ENCODE measurements around the gene OR56B4. TPM values are rescaled to one million over a fixed set of nuclear protein-coding genes. Genes with fewer than 3 reads are reported as not detected.

OR56B4 gene
- total and polyA plus RNA-seq, 2 donors from 2014 or later = not detected

DNA sequence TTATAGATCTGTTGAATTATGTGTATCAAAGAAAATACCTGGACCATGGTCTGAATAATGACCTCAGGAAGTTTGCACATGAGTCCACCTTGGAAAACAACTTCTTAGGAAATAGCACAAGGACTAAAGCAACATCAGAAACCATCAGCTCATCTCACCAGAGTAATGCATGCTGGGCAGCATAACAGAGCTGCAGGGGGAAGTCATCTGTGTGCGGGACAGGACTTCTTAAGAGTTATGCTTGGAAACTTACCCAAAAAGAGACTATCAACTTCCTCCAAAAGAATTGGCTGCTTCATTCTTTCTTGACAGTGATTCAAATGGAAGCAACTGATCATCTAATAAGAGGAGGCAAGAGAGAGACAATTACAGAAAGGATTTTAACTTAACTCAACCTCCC lies 2.5 kb downstream of the OR56B4 start:
- no peak overlapping the region for H3K9ac ChIP-seq (ENCODE audit: low read length in 3 of 3)
- H3K27me3 ChIP-seq (ENCODE audit: control insufficient read depth, insufficient read depth, low read length) = no peaks in the 10 kb centered on the region
- intact Hi-C loops (cut with DNase I) = no loop called here
- no peak for DNase-seq
- H3K4me3 ChIP-seq (ENCODE audit: low read length in 3 of 3) = no peak overlapping the region
- TF ChIP-seq, protein P1, sequence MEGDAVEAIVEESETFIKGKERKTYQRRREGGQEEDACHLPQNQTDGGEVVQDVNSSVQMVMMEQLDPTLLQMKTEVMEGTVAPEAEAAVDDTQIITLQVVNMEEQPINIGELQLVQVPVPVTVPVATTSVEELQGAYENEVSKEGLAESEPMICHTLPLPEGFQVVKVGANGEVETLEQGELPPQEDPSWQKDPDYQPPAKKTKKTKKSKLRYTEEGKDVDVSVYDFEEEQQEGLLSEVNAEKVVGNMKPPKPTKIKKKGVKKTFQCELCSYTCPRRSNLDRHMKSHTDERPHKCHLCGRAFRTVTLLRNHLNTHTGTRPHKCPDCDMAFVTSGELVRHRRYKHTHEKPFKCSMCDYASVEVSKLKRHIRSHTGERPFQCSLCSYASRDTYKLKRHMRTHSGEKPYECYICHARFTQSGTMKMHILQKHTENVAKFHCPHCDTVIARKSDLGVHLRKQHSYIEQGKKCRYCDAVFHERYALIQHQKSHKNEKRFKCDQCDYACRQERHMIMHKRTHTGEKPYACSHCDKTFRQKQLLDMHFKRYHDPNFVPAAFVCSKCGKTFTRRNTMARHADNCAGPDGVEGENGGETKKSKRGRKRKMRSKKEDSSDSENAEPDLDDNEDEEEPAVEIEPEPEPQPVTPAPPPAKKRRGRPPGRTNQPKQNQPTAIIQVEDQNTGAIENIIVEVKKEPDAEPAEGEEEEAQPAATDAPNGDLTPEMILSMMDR (IDR thresholded peaks at IDR 0.05; ENCODE audit: borderline replicate concordance, extremely low read depth, insufficient read depth) = no peak
- no peaks in the 10 kb centered on the region for H3K9me3 ChIP-seq (ENCODE audit: control insufficient read depth in 2 of 3, insufficient read depth in 1 of 3, low read length in 3 of 3)
- H3K4me1 ChIP-seq (ENCODE audit: control insufficient read depth in 2 of 3, insufficient read depth in 2 of 3, low read depth in 1 of 3, low read length in 3 of 3) = no peaks in the 10 kb centered on the region
- H3K27ac ChIP-seq (ENCODE audit: low read depth in 2 of 2, low read length in 2 of 2) = no peak overlapping the region
- FAIRE-seq = no peak
- H3K36me3 ChIP-seq (ENCODE audit: control insufficient read depth in 2 of 3, insufficient read depth in 3 of 3, low read length in 3 of 3) = no peaks in the 10 kb centered on the region

DNA sequence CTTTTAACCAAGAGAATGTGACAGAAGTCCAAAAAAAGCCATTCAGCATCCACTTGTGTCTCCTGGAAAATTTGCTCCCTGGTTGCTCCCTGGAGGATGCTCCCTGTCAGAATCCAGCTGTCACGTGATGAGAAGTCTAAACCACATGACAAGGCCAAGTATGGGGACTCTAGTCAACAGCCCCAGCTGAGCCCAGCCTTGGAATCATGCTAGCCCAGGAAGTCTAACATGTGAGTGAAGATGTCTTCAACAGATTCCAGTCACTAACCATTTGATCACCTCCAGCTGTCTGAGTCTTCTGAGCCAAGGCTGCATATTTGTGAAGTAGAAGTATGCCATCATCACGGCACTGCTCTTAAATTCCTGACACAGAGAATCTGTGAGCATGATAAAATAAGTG lies 4.2 kb downstream of the OR56B4 start:
- intact Hi-C loops (cut with DNase I) = no loop called here
- TF ChIP-seq, protein P1 (IDR thresholded peaks at IDR 0.05; ENCODE audit: borderline replicate concordance, extremely low read depth, insufficient read depth) = no peak
- H3K9ac ChIP-seq (ENCODE audit: low read length in 3 of 3) = no peak overlapping the region
- H3K9me3 ChIP-seq (ENCODE audit: control insufficient read depth in 2 of 3, insufficient read depth in 1 of 3, low read length in 3 of 3) = no peaks in the 10 kb centered on the region
- DNase-seq (no peak), FAIRE-seq (no peak)
- H3K4me1 ChIP-seq (ENCODE audit: control insufficient read depth in 2 of 3, insufficient read depth in 2 of 3, low read depth in 1 of 3, low read length in 3 of 3) = no peaks in the 10 kb centered on the region
- H3K27me3 ChIP-seq (ENCODE audit: control insufficient read depth, insufficient read depth, low read length) = no peaks in the 10 kb centered on the region
- no peak overlapping the region for H3K27ac ChIP-seq (ENCODE audit: low read depth in 2 of 2, low read length in 2 of 2)
- no peak overlapping the region for H3K4me3 ChIP-seq (ENCODE audit: low read length in 3 of 3)
- H3K36me3 ChIP-seq (ENCODE audit: control insufficient read depth in 2 of 3, insufficient read depth in 3 of 3, low read length in 3 of 3) = no peaks in the 10 kb centered on the region

DNA sequence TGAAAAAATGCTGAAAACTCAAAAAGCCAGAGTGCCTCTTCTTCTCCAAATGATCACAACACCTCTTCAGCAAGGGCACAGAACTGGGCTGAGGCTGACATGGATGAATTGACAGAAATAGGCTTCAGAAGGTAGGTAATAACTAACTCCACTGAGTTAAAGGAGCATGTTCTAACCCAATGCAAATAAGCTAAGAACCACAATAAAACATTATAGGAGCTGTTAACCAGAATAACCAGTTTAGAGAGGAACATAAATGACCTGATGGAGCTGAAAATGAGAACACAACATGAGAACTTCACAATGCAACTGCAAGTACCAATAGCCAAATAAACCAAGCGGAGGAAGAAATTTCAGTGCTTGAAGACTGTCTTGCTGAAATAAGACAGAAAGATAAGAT lies 9.2 kb downstream of the OR56B4 start:
- Histone ChIP-seq H3K9me3 (ENCODE audit: control insufficient read depth in 2 of 3, insufficient read depth in 1 of 3, low read length in 3 of 3) (no peaks in the 10 kb centered on the region), H3K36me3 (ENCODE audit: control insufficient read depth in 2 of 3, insufficient read depth in 3 of 3, low read length in 3 of 3) (no peaks in the 10 kb centered on the region), H3K4me1 (ENCODE audit: control insufficient read depth in 2 of 3, insufficient read depth in 2 of 3, low read depth in 1 of 3, low read length in 3 of 3) (no peaks in the 10 kb centered on the region), H3K4me3 (ENCODE audit: low read length in 3 of 3) (no peak overlapping the region), H3K27me3 (ENCODE audit: control insufficient read depth, insufficient read depth, low read length) (no peaks in the 10 kb centered on the region), H3K9ac (ENCODE audit: low read length in 3 of 3) (no peak overlapping the region), H3K27ac (ENCODE audit: low read depth in 2 of 2, low read length in 2 of 2) (no peak overlapping the region)
- DNase-seq = no peak
- intact Hi-C loops (cut with DNase I) = no loop called here
- no peak for FAIRE-seq
- TF ChIP-seq, protein P1 (IDR thresholded peaks at IDR 0.05; ENCODE audit: borderline replicate concordance, extremely low read depth, insufficient read depth) = no peak

DNA sequence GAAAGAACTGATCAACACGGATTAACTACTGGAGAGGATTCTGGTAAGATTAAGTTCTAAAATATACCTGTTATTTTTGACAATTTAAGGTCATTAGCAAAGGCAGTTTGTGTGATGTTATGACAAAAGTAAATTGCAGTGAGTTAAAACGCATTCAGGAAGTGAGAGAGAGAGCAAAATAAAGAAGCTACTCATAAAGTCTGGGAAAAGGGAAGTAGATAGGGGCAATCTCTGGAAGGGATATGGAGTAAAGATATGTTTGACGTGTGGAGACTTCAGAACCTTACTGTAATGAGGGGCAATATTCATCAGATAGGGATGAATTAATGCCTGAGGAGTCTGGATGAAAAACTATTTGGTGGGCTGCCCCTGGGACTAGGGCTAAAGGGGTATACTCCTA lies 16.8 kb downstream of the OR56B4 start:
- DNase-seq (no peak), FAIRE-seq (no peak)
- Histone ChIP-seq H3K27ac (ENCODE audit: low read depth in 2 of 2, low read length in 2 of 2) (no peak overlapping the region), H3K9ac (ENCODE audit: low read length in 3 of 3) (no peak overlapping the region), H3K4me3 (ENCODE audit: low read length in 3 of 3) (no peak overlapping the region), H3K9me3 (ENCODE audit: control insufficient read depth in 2 of 3, insufficient read depth in 1 of 3, low read length in 3 of 3) (no peaks in the 10 kb centered on the region), H3K27me3 (ENCODE audit: control insufficient read depth, insufficient read depth, low read length) (no peaks in the 10 kb centered on the region), H3K36me3 (ENCODE audit: control insufficient read depth in 2 of 3, insufficient read depth in 3 of 3, low read length in 3 of 3) (no peaks in the 10 kb centered on the region), H3K4me1 (ENCODE audit: control insufficient read depth in 2 of 3, insufficient read depth in 2 of 3, low read depth in 1 of 3, low read length in 3 of 3) (no peaks in the 10 kb centered on the region)
- intact Hi-C loops (cut with DNase I) = no loop called here
- TF ChIP-seq, protein P1 (IDR thresholded peaks at IDR 0.05; ENCODE audit: borderline replicate concordance, extremely low read depth, insufficient read depth) = no peak
